Epithelial cell of esophagus (primary cell): Measurements from ENCODE around the gene ELAVL2.
"Not testable (repeated sequence)": the region's sequence is repeated elsewhere in the genome, so short reads cannot be mapped to it uniquely, and the experiment has no call there.

ENCODE experiments used
- DNase-seq: peaks from one replicate; pipeline ENCODE4 v3.0.0; 2010; ENCODE audit warnings: low read depth
- H3K4me3 ChIP-seq: 2 replicates; pipeline ENCODE4 v1.5.1; 2011; ENCODE audit warnings: mild to moderate bottlenecking, low read length, control low read depth
- TF ChIP-seq, protein P1 (sequence below): IDR thresholded peaks from 2 replicates; pipeline ENCODE4 v1.5.1; 2011; ENCODE audit warnings: low read depth, mild to moderate bottlenecking, low read length, control low read depth, inconsistent platforms; ENCODE audit not compliant: insufficient read depth; ENCODE audit errors: missing control alignments

The ELAVL2 gene

DNA sequence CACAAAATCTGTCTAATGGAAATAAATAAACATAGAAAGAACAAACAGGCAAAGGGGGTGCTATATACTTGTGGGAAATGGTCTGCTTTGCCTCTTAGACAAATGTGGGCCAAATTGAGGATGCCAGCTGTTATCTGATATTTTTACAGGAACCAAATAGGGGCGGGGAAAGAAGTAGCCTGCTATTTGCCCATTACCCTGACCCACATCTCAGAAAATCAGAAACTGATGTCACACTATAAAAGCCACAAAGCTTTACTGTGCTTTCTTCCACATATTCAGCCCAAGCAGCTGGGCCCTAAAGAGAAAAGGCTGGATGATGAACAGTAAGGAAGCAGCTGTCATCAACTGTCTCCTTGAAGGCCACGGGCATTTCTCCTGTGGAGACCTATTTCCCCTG lies 97.3 kb downstream of the ELAVL2 start:
- DNase-seq = no peak
- TF ChIP-seq, protein P1, sequence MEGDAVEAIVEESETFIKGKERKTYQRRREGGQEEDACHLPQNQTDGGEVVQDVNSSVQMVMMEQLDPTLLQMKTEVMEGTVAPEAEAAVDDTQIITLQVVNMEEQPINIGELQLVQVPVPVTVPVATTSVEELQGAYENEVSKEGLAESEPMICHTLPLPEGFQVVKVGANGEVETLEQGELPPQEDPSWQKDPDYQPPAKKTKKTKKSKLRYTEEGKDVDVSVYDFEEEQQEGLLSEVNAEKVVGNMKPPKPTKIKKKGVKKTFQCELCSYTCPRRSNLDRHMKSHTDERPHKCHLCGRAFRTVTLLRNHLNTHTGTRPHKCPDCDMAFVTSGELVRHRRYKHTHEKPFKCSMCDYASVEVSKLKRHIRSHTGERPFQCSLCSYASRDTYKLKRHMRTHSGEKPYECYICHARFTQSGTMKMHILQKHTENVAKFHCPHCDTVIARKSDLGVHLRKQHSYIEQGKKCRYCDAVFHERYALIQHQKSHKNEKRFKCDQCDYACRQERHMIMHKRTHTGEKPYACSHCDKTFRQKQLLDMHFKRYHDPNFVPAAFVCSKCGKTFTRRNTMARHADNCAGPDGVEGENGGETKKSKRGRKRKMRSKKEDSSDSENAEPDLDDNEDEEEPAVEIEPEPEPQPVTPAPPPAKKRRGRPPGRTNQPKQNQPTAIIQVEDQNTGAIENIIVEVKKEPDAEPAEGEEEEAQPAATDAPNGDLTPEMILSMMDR = no peak
- H3K4me3 ChIP-seq = no peak overlapping the region

DNA sequence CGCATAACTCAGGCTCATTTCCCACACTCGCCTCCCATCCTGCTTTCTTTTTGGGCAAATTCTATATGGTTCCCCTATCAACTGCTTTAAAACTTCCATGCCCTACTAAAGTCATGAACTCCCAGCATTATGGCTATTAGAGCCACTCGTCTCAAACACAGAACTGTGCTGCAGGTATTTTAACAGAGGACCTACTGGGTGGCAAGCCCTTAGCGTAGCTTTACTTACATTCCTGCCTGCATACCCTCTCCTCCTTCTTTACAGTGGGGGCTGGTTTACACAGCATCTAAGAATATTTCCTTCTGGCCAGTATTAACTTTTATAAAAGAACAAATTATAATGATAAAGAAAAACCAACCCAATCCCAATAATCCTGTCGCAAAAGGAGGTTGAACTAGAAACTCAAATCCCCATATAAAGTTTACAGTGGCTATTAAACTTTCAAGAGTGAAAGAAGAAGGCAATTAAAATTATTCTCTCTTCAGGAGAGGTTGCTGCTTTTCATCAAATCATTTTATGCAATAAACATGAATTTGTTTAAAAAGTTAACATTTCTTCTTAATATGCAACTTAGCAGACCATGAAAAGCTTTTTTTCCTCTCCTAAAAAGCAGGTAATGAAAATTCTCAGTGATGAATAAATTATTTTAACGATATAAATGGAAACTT lies 100.6 kb downstream of the ELAVL2 start:
- no peak overlapping the region for H3K4me3 ChIP-seq
- TF ChIP-seq, protein P1 = no peak
- DNase-seq = no peak

DNA sequence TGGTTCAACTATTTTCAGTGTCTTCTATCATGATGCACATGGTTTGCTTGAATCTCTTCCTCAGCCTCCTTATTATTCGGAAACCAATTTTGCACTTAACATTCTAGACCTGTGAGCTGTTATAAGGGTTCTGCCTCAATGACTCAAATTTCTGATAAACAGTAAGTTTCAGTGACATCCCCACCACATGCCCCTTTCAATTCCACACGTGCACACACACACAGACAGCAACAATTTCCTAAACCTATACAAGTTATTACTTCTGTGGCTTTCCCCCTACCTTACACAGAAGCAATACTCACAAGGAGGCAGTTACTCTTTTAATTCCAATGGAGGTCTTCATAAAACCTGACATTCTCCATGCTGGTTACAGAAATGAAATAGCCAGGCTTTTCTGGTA lies 102.4 kb downstream of the ELAVL2 start:
- TF ChIP-seq, protein P1 = no peak
- no peak for DNase-seq
- no peak overlapping the region for H3K4me3 ChIP-seq

DNA sequence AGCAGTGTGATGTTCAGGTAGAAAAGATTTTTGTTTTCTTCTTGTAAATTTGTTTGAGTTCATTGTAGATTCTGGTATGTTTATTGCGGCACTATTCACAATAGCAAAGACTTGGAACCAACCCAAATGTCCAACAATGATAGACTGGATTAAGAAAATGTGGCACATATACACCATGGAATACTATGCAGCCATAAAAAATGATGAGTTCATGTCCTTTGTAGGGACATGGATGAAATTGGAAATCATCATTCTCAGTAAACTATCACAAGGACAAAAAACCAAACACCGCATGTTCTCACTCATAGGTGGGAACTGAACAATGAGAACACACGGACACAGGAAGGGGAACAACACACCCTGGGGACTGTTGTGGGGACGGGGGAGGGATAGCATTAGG lies 103.0 kb downstream of the ELAVL2 start:
- not testable (repeated sequence) for H3K4me3 ChIP-seq, DNase-seq

DNA sequence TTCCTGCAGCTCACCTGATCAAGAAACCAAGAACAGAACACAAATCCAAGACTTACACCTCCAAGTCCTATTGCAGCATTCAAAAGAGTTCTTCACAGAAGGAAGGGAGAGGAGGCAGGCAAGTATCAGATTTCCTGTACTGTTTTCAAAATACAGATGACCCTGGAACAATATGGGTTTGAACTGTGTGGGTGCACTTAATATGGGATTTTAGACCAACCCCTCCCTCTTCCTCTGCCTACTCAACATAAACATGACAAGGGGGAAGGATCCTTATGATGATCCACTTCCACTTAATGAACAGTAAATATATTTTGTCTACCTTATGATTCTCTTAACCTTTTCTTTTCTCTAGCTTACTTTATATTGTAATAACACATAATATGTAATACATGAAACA lies 104.6 kb downstream of the ELAVL2 start:
- TF ChIP-seq, protein P1 = no peak
- no peak overlapping the region for H3K4me3 ChIP-seq
- DNase-seq = no peak

DNA sequence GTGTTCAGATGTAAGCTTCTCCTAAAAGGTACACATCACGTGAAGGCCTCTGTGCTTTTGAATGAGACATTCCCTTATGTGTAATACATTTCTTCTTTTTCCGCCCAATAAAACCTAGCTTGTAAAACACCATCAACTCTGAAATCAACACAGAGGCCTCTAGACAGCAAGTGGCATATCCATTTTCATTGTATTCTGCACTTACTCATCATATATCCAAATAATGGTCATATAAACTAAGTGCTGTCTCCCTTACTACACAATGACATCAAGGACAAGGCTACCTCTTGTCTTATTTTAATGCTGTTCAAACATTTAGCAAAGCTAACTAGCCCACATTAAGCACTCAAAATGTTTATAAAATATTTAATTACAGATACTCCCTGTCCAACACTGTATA lies 108.5 kb downstream of the ELAVL2 start:
- no peak for DNase-seq
- no peak overlapping the region for H3K4me3 ChIP-seq
- TF ChIP-seq, protein P1 = no peak

DNA sequence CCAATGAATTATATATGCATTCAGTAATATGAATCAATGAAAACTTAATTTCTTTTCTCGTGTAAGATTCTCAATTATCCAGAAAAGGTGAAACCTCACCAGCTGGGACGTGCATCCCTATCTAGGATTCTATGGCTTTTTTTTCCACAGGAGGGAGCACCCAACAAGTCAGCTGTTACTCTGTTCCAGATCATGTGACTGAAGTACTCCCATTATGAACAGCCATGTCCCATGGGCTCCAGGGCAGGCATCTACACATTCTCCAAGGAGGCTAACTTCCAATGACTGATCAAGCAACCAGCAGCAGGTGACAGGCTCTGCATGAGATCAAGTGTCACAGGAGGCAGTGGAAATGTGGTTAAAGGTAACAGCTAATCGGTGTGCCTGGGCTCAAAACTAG lies 118.8 kb downstream of the ELAVL2 start:
- no peak for DNase-seq
- TF ChIP-seq, protein P1 = no peak
- H3K4me3 ChIP-seq = no peak overlapping the region
